Measurements from ENCODE around the gene GUCY2F. TPM values are rescaled to one million over a fixed set of nuclear protein-coding genes. Genes with fewer than 3 reads are reported as not detected.

The GUCY2F gene
- total RNA-seq, 3 donors from 2014 or later = not detected

GRCh38 chrX:109448282-109448938 lies 33.5 kb downstream of the GUCY2F start:
- Mint-ChIP-seq H3K9me3 (no peaks in the 10 kb centered on the region), H3K27me3 (ENCODE audit: low read depth) (no peaks in the 10 kb centered on the region), H3K4me1 (ENCODE audit: low read depth) (no peaks in the 10 kb centered on the region), H3K4me3 (no peak overlapping the region), H3K36me3 (ENCODE audit: insufficient read depth) (no peaks in the 10 kb centered on the region)
- DNase-seq (no peak), ATAC-seq (no peak)

GRCh38 chrX:109441266-109441665 lies 40.6 kb downstream of the GUCY2F start:
- no peak for ATAC-seq
- peaks cover 2% of the 10 kb centered on the region for H3K27me3 Mint-ChIP-seq (ENCODE audit: low read depth)

GRCh38 chrX:109440475-109440874 lies 41.4 kb downstream of the GUCY2F start:
- Mint-ChIP-seq H3K9me3 (no peaks in the 10 kb centered on the region), H3K27me3 (ENCODE audit: low read depth) (peaks cover 2% of the 10 kb centered on the region), H3K4me1 (ENCODE audit: low read depth) (no peaks in the 10 kb centered on the region), H3K36me3 (ENCODE audit: insufficient read depth) (no peaks in the 10 kb centered on the region), H3K4me3 (no peak overlapping the region)
- ATAC-seq (no peak), DNase-seq (no peak)

More at GRCh38 chrX:109441266-109441665, 40.6 kb downstream of the GUCY2F start:
- no peaks in the 10 kb centered on the region for H3K36me3 Mint-ChIP-seq (ENCODE audit: insufficient read depth)
- no peak overlapping the region for H3K4me3 Mint-ChIP-seq
- H3K9me3 Mint-ChIP-seq = no peaks in the 10 kb centered on the region
- DNase-seq = no peak
- H3K4me1 Mint-ChIP-seq (ENCODE audit: low read depth) = no peaks in the 10 kb centered on the region

- H3K9me3 Mint-ChIP-seq = no peaks in the 10 kb centered on the region
- no peak for DNase-seq
- no peak for ATAC-seq
- H3K27me3 Mint-ChIP-seq (ENCODE audit: low read depth) = no peaks in the 10 kb centered on the region
- H3K4me1 Mint-ChIP-seq (ENCODE audit: low read depth) = no peaks in the 10 kb centered on the region
- H3K4me3 Mint-ChIP-seq = no peak overlapping the region
- no peaks in the 10 kb centered on the region for H3K36me3 Mint-ChIP-seq (ENCODE audit: insufficient read depth)
Observed at GRCh38 chrX:109409181-109409580, 72.7 kb downstream of the GUCY2F start.

GRCh38 chrX:109403922-109404321 lies 78.0 kb downstream of the GUCY2F start:
- Mint-ChIP-seq H3K36me3 (ENCODE audit: insufficient read depth) (no peaks in the 10 kb centered on the region), H3K27me3 (ENCODE audit: low read depth) (peaks cover 3% of the 10 kb centered on the region), H3K4me1 (ENCODE audit: low read depth) (no peaks in the 10 kb centered on the region), H3K9me3 (no peaks in the 10 kb centered on the region), H3K4me3 (no peak overlapping the region)
- no peak for ATAC-seq
- no peak for DNase-seq

GRCh38 chrX:109399831-109400230 lies 82.1 kb downstream of the GUCY2F start:
- Mint-ChIP-seq H3K9me3 (no peaks in the 10 kb centered on the region), H3K4me3 (no peak overlapping the region), H3K4me1 (ENCODE audit: low read depth) (no peaks in the 10 kb centered on the region), H3K27me3 (ENCODE audit: low read depth) (peaks cover 5% of the 10 kb centered on the region), H3K36me3 (ENCODE audit: insufficient read depth) (no peaks in the 10 kb centered on the region)
- ATAC-seq = no peak
- no peak for DNase-seq

GRCh38 chrX:109398833-109399232 lies 83.1 kb downstream of the GUCY2F start:
- no peak for DNase-seq
- no peak for ATAC-seq
- no peaks in the 10 kb centered on the region for H3K4me1 Mint-ChIP-seq (ENCODE audit: low read depth)
- no peak overlapping the region for H3K4me3 Mint-ChIP-seq
- H3K9me3 Mint-ChIP-seq = no peaks in the 10 kb centered on the region
- no peaks in the 10 kb centered on the region for H3K36me3 Mint-ChIP-seq (ENCODE audit: insufficient read depth)
- H3K27me3 Mint-ChIP-seq (ENCODE audit: low read depth) = peaks cover 8% of the 10 kb centered on the region

GRCh38 chrX:109398061-109398460 lies 83.8 kb downstream of the GUCY2F start:
- Mint-ChIP-seq H3K4me1 (ENCODE audit: low read depth) (no peaks in the 10 kb centered on the region), H3K4me3 (no peak overlapping the region), H3K27me3 (ENCODE audit: low read depth) (peaks cover 8% of the 10 kb centered on the region), H3K9me3 (no peaks in the 10 kb centered on the region), H3K36me3 (ENCODE audit: insufficient read depth) (no peaks in the 10 kb centered on the region)
- no peak for ATAC-seq
- DNase-seq = no peak

- H3K9me3 Mint-ChIP-seq = no peaks in the 10 kb centered on the region
- no peak overlapping the region for H3K4me3 Mint-ChIP-seq
- peaks cover 5% of the 10 kb centered on the region for H3K27me3 Mint-ChIP-seq (ENCODE audit: low read depth)
- DNase-seq = no peak
- H3K4me1 Mint-ChIP-seq (ENCODE audit: low read depth) = no peaks in the 10 kb centered on the region
- ATAC-seq = no peak
- no peaks in the 10 kb centered on the region for H3K36me3 Mint-ChIP-seq (ENCODE audit: insufficient read depth)
Observed at GRCh38 chrX:109393859-109394258, 88.0 kb downstream of the GUCY2F start.

GRCh38 chrX:109392895-109393294 lies 89.0 kb downstream of the GUCY2F start:
- ATAC-seq = no peak
- no peaks in the 10 kb centered on the region for H3K9me3 Mint-ChIP-seq
- H3K4me3 Mint-ChIP-seq = no peak overlapping the region
- DNase-seq = no peak
- peaks cover 5% of the 10 kb centered on the region for H3K27me3 Mint-ChIP-seq (ENCODE audit: low read depth)
- H3K36me3 Mint-ChIP-seq (ENCODE audit: insufficient read depth) = no peaks in the 10 kb centered on the region
- no peaks in the 10 kb centered on the region for H3K4me1 Mint-ChIP-seq (ENCODE audit: low read depth)

- no peaks in the 10 kb centered on the region for H3K4me1 Mint-ChIP-seq (ENCODE audit: low read depth)
- H3K9me3 Mint-ChIP-seq = no peaks in the 10 kb centered on the region
- H3K27me3 Mint-ChIP-seq (ENCODE audit: low read depth) = peaks cover 3% of the 10 kb centered on the region
- no peak overlapping the region for H3K4me3 Mint-ChIP-seq
- no peaks in the 10 kb centered on the region for H3K36me3 Mint-ChIP-seq (ENCODE audit: insufficient read depth)
- DNase-seq = no peak
- no peak for ATAC-seq
Observed at GRCh38 chrX:109390556-109390955, 91.3 kb downstream of the GUCY2F start.

- no peak for ATAC-seq
- no peak for DNase-seq
- Mint-ChIP-seq H3K9me3 (no peaks in the 10 kb centered on the region), H3K27me3 (ENCODE audit: low read depth) (peaks cover 3% of the 10 kb centered on the region), H3K36me3 (ENCODE audit: insufficient read depth) (no peaks in the 10 kb centered on the region), H3K4me1 (ENCODE audit: low read depth) (no peaks in the 10 kb centered on the region), H3K4me3 (no peak overlapping the region)
Observed at GRCh38 chrX:109389917-109390316, 92.0 kb downstream of the GUCY2F start.

GRCh38 chrX:109384699-109385098 lies 97.2 kb downstream of the GUCY2F start:
- no peak overlapping the region for H3K4me3 Mint-ChIP-seq
- no peaks in the 10 kb centered on the region for H3K27me3 Mint-ChIP-seq (ENCODE audit: low read depth)
- no peaks in the 10 kb centered on the region for H3K4me1 Mint-ChIP-seq (ENCODE audit: low read depth)
- ATAC-seq (no peak), DNase-seq (no peak)
- no peaks in the 10 kb centered on the region for H3K9me3 Mint-ChIP-seq
- H3K36me3 Mint-ChIP-seq (ENCODE audit: insufficient read depth) = no peaks in the 10 kb centered on the region

- Mint-ChIP-seq H3K4me3 (no peak overlapping the region), H3K4me1 (ENCODE audit: low read depth) (no peaks in the 10 kb centered on the region), H3K9me3 (no peaks in the 10 kb centered on the region), H3K27me3 (ENCODE audit: low read depth) (peaks cover 3% of the 10 kb centered on the region), H3K36me3 (ENCODE audit: insufficient read depth) (no peaks in the 10 kb centered on the region)
- ATAC-seq (no peak), DNase-seq (no peak)
Observed at GRCh38 chrX:109382332-109382731, 99.6 kb downstream of the GUCY2F start.

GRCh38 chrX:109378281-109378680 lies 103.6 kb downstream of the GUCY2F start:
- H3K36me3 Mint-ChIP-seq (ENCODE audit: insufficient read depth) = no peaks in the 10 kb centered on the region
- no peak overlapping the region for H3K4me3 Mint-ChIP-seq
- H3K4me1 Mint-ChIP-seq (ENCODE audit: low read depth) = no peaks in the 10 kb centered on the region
- DNase-seq (no peak), ATAC-seq (no peak)
- peaks cover 3% of the 10 kb centered on the region for H3K27me3 Mint-ChIP-seq (ENCODE audit: low read depth)
- H3K9me3 Mint-ChIP-seq = no peaks in the 10 kb centered on the region
